ENCODE data around the gene UGT8.
A peak's percentile ranks its signal among the peaks of the same experiment; 100 is the strongest.
"Not testable (repeated sequence)": the region's sequence is repeated elsewhere in the genome, so short reads cannot be mapped to it uniquely, and the experiment has no call there.

Gene UGT8

GRCh38 chr4:114606245-114606644, 7.6 kb downstream of the UGT8 start:
- no peak for DNase-seq (ENCODE audit: low read depth)

GRCh38 chr4:114607056-114607455, 8.4 kb downstream of the UGT8 start:
- DNase-seq (ENCODE audit: low read depth): no peak

- DNase-seq (ENCODE audit: low read depth): no peak
Observed at GRCh38 chr4:114613560-114613959, 15.0 kb downstream of the UGT8 start.

GRCh38 chr4:114615435-114615834, 16.8 kb downstream of the UGT8 start:
- no peak for DNase-seq (ENCODE audit: low read depth)

- DNase-seq (ENCODE audit: low read depth): not testable (repeated sequence)
Observed at GRCh38 chr4:114616036-114616435, 17.4 kb downstream of the UGT8 start.

GRCh38 chr4:114626196-114626595, 27.6 kb downstream of the UGT8 start:
- DNase-seq (ENCODE audit: low read depth): no peak

GRCh38 chr4:114636192-114636935, 37.8 kb downstream of the UGT8 start:
- no peak for DNase-seq (ENCODE audit: low read depth)

GRCh38 chr4:114642173-114642780, 43.7 kb downstream of the UGT8 start:
- DNase-seq (ENCODE audit: low read depth): no peak

GRCh38 chr4:114649908-114650307, 51.3 kb downstream of the UGT8 start:
- DNase-seq (ENCODE audit: low read depth): no peak

GRCh38 chr4:114653675-114654074, 55.1 kb downstream of the UGT8 start:
- DNase-seq (ENCODE audit: low read depth): no peak

GRCh38 chr4:114654592-114654991, 56.0 kb downstream of the UGT8 start:
- no peak for DNase-seq (ENCODE audit: low read depth)

GRCh38 chr4:114658179-114658578, 59.6 kb downstream of the UGT8 start:
- DNase-seq (ENCODE audit: low read depth): no peak

- DNase-seq (ENCODE audit: low read depth): no peak
Observed at GRCh38 chr4:114658776-114659175, 60.2 kb downstream of the UGT8 start.

GRCh38 chr4:114659386-114660008, 60.9 kb downstream of the UGT8 start:
- peak; percentile 64 for DNase-seq (ENCODE audit: low read depth)

GRCh38 chr4:114663083-114663482, 64.5 kb downstream of the UGT8 start:
- no peak for DNase-seq (ENCODE audit: low read depth)

- DNase-seq (ENCODE audit: low read depth): no peak
Observed at GRCh38 chr4:114668577-114668976, 70.0 kb downstream of the UGT8 start.

GRCh38 chr4:114670733-114671132, 72.1 kb downstream of the UGT8 start:
- DNase-seq (ENCODE audit: low read depth): not testable (repeated sequence)

GRCh38 chr4:114673306-114673705, 74.7 kb downstream of the UGT8 start:
- DNase-seq (ENCODE audit: low read depth): no peak

GRCh38 chr4:114674080-114674479, 75.5 kb downstream of the UGT8 start:
- DNase-seq (ENCODE audit: low read depth): no peak

- DNase-seq (ENCODE audit: low read depth): no peak
Observed at GRCh38 chr4:114677346-114677979, 78.9 kb downstream of the UGT8 start.

- DNase-seq (ENCODE audit: low read depth): no peak
Observed at GRCh38 chr4:114684462-114684861, 85.9 kb downstream of the UGT8 start.

- no peak for DNase-seq (ENCODE audit: low read depth)
Observed at GRCh38 chr4:114688059-114688458, 89.5 kb downstream of the UGT8 start.

GRCh38 chr4:114690571-114690970, 92.0 kb downstream of the UGT8 start:
- no peak for DNase-seq (ENCODE audit: low read depth)
